GM19328 (cell line): ENCODE results near the gene MBNL3.

ENCODE experiments used
- ATAC-seq: cut with Tn5 transposase; IDR thresholded peaks from one replicate; pipeline ENCODE4 v1.9.1; 2021; ENCODE audit warnings: mild to moderate bottlenecking, moderate library complexity; ENCODE audit not compliant: unreplicated experiment

The MBNL3 gene

GRCh38 chrX:132488819-132489577 is at the start of gene MBNL3:
MBNL3 (minus strand) TSS chrX:132489038; CDS start chrX:132439611, 49,427 bp downstream.
- peak; percentile 51 for ATAC-seq

GRCh38 chrX:132533409-132533808 is 44.6 kb upstream of the MBNL3 start:
- no peak for ATAC-seq

GRCh38 chrX:132532913-132533312 is 44.1 kb upstream of the MBNL3 start:
- no peak for ATAC-seq

GRCh38 chrX:132532097-132532496 is 43.3 kb upstream of the MBNL3 start:
- no peak for ATAC-seq

- no peak for ATAC-seq
Measured at GRCh38 chrX:132520792-132521191, 32.0 kb upstream of the MBNL3 start.

- no peak for ATAC-seq
Measured at GRCh38 chrX:132520213-132520612, 31.4 kb upstream of the MBNL3 start.

GRCh38 chrX:132518401-132518800 is 29.6 kb upstream of the MBNL3 start:
- ATAC-seq, result no peak

GRCh38 chrX:132508834-132509233 is 20.0 kb upstream of the MBNL3 start:
- ATAC-seq, result no peak

- no peak for ATAC-seq
Measured at GRCh38 chrX:132505116-132505515, 16.3 kb upstream of the MBNL3 start.

GRCh38 chrX:132504417-132504816 is 15.6 kb upstream of the MBNL3 start:
- ATAC-seq, result no peak

GRCh38 chrX:132501606-132502005 is 12.8 kb upstream of the MBNL3 start:
- no peak for ATAC-seq

- ATAC-seq, result no peak
Measured at GRCh38 chrX:132497432-132497831, 8.6 kb upstream of the MBNL3 start.

- no peak for ATAC-seq
Measured at GRCh38 chrX:132493095-132493494, 4.3 kb upstream of the MBNL3 start.

GRCh38 chrX:132491191-132491590 is 2.4 kb upstream of the MBNL3 start:
- no peak for ATAC-seq

GRCh38 chrX:132489578-132490419 is 961 bp upstream of the MBNL3 start:
- peak; percentile 36 for ATAC-seq

GRCh38 chrX:132488180-132488705 is 595 bp downstream of the MBNL3 start:
- no peak for ATAC-seq

- no peak for ATAC-seq
Measured at GRCh38 chrX:132486599-132487178, 2.1 kb downstream of the MBNL3 start.

GRCh38 chrX:132483951-132484350 is 4.9 kb downstream of the MBNL3 start:
- no peak for ATAC-seq

GRCh38 chrX:132483488-132483887 is 5.3 kb downstream of the MBNL3 start:
- no peak for ATAC-seq

GRCh38 chrX:132482632-132483031 is 6.2 kb downstream of the MBNL3 start:
- no peak for ATAC-seq

- no peak for ATAC-seq
Measured at GRCh38 chrX:132481449-132481848, 7.4 kb downstream of the MBNL3 start.
